Liver (tissue), 3 donors: ENCODE results near the gene HPDL.

ENCODE experiments used
- EGR1 ChIP-seq, 2 donors: IDR thresholded peaks; 2 replicates each; pipeline ENCODE4 v1.6.1; 2016 to 2018; ENCODE audit warnings: antibody characterized with exemption in 2 of 2, low read depth in 2 of 2
- FOXA1 ChIP-seq: IDR thresholded peaks from 2 replicates; pipeline ENCODE4 v1.6.1; 2016; ENCODE audit warnings: antibody characterized with exemption
- GABPA ChIP-seq, 2 donors: IDR thresholded peaks in 1 of 2; conservative IDR thresholded peaks in 1 of 2; 2 replicates each; pipeline ENCODE4 v1.6.1; 2016; ENCODE audit warnings: antibody characterized with exemption in 2 of 2, mild to moderate bottlenecking in 1 of 2, moderate library complexity in 1 of 2
- JUND ChIP-seq, 2 donors: IDR thresholded peaks; 2 replicates each; pipeline ENCODE4 v1.6.1; 2016; ENCODE audit warnings: antibody characterized with exemption in 2 of 2
- RAD21 ChIP-seq, 2 donors: IDR thresholded peaks; 2 replicates each; pipeline ENCODE4 v1.6.1; 2016; ENCODE audit warnings: antibody characterized with exemption in 2 of 2, mild to moderate bottlenecking in 2 of 2
- TAF1 ChIP-seq: conservative IDR thresholded peaks from 2 replicates; pipeline ENCODE4 v1.6.1; 2016; ENCODE audit warnings: antibody characterized with exemption, mild to moderate bottlenecking
- TF ChIP-seq, protein P1 (sequence below): IDR thresholded peaks from 2 replicates; pipeline ENCODE4 v1.6.1; 2016; ENCODE audit warnings: antibody characterized with exemption, mild to moderate bottlenecking
- TF ChIP-seq, protein P2 (sequence below): fragments of 150-350 bp; IDR thresholded peaks from 2 replicates; pipeline ENCODE4 v1.5.1; 2017; ENCODE audit warnings: improper control_type of control experiment, low read depth, low read length; ENCODE audit not compliant: missing input control
- TF ChIP-seq, protein P3 (sequence below): IDR thresholded peaks from 2 replicates; pipeline ENCODE4 v1.6.1; 2016; ENCODE audit warnings: antibody characterized with exemption
- TF ChIP-seq, protein P4 (sequence below): IDR thresholded peaks from 2 replicates; pipeline ENCODE4 v1.6.1; 2016; ENCODE audit warnings: antibody characterized with exemption
- donor health status: healthy.
- donor health status: healthy.

DNA sequence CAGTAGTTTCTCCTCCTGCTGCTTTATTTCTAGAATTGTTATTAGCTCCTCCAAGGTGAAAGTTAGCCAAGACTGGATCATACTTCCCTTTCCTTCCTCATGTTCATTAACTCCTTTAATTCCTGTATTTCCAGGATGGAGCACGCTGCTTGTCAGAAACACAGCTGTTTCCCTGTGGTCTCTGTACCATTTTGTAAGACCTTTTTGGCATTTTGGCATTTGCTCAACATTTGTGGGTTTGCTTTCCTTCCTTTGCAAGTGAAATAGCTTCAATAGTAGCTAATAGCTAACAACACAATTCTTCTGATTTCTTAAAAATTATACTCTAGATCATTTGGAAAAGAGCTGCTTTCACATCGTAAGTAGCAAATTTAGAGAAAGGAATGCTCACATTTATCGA lies 44.3 kb upstream of the HPDL start:
- TF ChIP-seq RAD21 (IDR thresholded peaks at IDR 0.05), result no peak
- TF ChIP-seq, protein P1, sequence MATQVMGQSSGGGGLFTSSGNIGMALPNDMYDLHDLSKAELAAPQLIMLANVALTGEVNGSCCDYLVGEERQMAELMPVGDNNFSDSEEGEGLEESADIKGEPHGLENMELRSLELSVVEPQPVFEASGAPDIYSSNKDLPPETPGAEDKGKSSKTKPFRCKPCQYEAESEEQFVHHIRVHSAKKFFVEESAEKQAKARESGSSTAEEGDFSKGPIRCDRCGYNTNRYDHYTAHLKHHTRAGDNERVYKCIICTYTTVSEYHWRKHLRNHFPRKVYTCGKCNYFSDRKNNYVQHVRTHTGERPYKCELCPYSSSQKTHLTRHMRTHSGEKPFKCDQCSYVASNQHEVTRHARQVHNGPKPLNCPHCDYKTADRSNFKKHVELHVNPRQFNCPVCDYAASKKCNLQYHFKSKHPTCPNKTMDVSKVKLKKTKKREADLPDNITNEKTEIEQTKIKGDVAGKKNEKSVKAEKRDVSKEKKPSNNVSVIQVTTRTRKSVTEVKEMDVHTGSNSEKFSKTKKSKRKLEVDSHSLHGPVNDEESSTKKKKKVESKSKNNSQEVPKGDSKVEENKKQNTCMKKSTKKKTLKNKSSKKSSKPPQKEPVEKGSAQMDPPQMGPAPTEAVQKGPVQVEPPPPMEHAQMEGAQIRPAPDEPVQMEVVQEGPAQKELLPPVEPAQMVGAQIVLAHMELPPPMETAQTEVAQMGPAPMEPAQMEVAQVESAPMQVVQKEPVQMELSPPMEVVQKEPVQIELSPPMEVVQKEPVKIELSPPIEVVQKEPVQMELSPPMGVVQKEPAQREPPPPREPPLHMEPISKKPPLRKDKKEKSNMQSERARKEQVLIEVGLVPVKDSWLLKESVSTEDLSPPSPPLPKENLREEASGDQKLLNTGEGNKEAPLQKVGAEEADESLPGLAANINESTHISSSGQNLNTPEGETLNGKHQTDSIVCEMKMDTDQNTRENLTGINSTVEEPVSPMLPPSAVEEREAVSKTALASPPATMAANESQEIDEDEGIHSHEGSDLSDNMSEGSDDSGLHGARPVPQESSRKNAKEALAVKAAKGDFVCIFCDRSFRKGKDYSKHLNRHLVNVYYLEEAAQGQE, result no peak
- TF ChIP-seq, protein P2, sequence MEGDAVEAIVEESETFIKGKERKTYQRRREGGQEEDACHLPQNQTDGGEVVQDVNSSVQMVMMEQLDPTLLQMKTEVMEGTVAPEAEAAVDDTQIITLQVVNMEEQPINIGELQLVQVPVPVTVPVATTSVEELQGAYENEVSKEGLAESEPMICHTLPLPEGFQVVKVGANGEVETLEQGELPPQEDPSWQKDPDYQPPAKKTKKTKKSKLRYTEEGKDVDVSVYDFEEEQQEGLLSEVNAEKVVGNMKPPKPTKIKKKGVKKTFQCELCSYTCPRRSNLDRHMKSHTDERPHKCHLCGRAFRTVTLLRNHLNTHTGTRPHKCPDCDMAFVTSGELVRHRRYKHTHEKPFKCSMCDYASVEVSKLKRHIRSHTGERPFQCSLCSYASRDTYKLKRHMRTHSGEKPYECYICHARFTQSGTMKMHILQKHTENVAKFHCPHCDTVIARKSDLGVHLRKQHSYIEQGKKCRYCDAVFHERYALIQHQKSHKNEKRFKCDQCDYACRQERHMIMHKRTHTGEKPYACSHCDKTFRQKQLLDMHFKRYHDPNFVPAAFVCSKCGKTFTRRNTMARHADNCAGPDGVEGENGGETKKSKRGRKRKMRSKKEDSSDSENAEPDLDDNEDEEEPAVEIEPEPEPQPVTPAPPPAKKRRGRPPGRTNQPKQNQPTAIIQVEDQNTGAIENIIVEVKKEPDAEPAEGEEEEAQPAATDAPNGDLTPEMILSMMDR, result no peak
- TF ChIP-seq TAF1, result no peak
- no peak for TF ChIP-seq EGR1 (IDR thresholded peaks at IDR 0.05; ENCODE audit: low read depth in 2 of 2)
- no peak for TF ChIP-seq FOXA1
- TF ChIP-seq GABPA (IDR thresholded peaks at IDR 0.05 in 1 of 2, conservative IDR thresholded peaks at IDR 0.05 in 1 of 2), result no peak
- TF ChIP-seq, protein P3, sequence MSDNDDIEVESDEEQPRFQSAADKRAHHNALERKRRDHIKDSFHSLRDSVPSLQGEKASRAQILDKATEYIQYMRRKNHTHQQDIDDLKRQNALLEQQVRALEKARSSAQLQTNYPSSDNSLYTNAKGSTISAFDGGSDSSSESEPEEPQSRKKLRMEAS, result no peak
- TF ChIP-seq, protein P4, sequence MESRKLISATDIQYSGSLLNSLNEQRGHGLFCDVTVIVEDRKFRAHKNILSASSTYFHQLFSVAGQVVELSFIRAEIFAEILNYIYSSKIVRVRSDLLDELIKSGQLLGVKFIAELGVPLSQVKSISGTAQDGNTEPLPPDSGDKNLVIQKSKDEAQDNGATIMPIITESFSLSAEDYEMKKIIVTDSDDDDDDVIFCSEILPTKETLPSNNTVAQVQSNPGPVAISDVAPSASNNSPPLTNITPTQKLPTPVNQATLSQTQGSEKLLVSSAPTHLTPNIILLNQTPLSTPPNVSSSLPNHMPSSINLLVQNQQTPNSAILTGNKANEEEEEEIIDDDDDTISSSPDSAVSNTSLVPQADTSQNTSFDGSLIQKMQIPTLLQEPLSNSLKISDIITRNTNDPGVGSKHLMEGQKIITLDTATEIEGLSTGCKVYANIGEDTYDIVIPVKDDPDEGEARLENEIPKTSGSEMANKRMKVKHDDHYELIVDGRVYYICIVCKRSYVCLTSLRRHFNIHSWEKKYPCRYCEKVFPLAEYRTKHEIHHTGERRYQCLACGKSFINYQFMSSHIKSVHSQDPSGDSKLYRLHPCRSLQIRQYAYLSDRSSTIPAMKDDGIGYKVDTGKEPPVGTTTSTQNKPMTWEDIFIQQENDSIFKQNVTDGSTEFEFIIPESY, result no peak
- TF ChIP-seq JUND (IDR thresholded peaks at IDR 0.05), result no peak
